Peyer's patch (tissue), 4 donors: ENCODE measurements around the gene COL20A1. TPM values are rescaled to one million over a fixed set of nuclear protein-coding genes. Genes with fewer than 3 reads are reported as not detected.

Experiments
- DNase-seq, 3 donors: peaks; one replicate each; pipeline ENCODE4 v3.0.0-alpha.2; 2017 to 2019
- H3K27ac ChIP-seq, 4 donors: fragments of 200-600 bp; sonication (generic); one replicate each; pipeline ENCODE4 v1.5.1; 2016 to 2019
- H3K27me3 ChIP-seq, 2 donors: fragments of 200-600 bp; sonication (generic); one replicate each; pipeline ENCODE4 v1.5.1; 2019
- H3K36me3 ChIP-seq, 3 donors: fragments of 200-600 bp; sonication (generic); one replicate each; pipeline ENCODE4 v1.5.1; 2016 to 2019
- H3K4me1 ChIP-seq, 4 donors: fragments of 200-600 bp; sonication (generic); one replicate each; pipeline ENCODE4 v1.5.1; 2016 to 2019
- H3K4me3 ChIP-seq, 4 donors: fragments of 200-600 bp; sonication (generic); 1 replicate in 3 of 4; 2 replicates in 1 of 4; pipeline ENCODE4 v1.5.1; 2016 to 2019; ENCODE audit warnings: mild to moderate bottlenecking in 1 of 4
- H3K9me3 ChIP-seq, 4 donors: fragments of 200-600 bp; sonication (generic); one replicate each; pipeline ENCODE4 v1.5.1; 2016 to 2019; ENCODE audit warnings: mild to moderate bottlenecking in 1 of 4
- CTCF ChIP-seq, 6 experiments: fragments of 450-650 bp in 4 of 6; fragments of 200-600 bp in 2 of 6; sonication (generic) in 1 of 6; IDR thresholded peaks; one replicate each; pipeline ENCODE4 v1.5.1; 2017 to 2019; ENCODE audit warnings: antibody characterized with exemption in 6 of 6, mild to moderate bottlenecking in 3 of 6, moderate library complexity in 1 of 6
- POLR2A ChIP-seq, 2 donors: fragments of 450-650 bp; IDR thresholded peaks; one replicate each; pipeline ENCODE4 v1.5.1; 2017; ENCODE audit warnings: antibody characterized with exemption in 2 of 2, mild to moderate bottlenecking in 2 of 2, moderate library complexity in 2 of 2
- total RNA-seq, 4 donors: library from RNA; depleted of rRNA; stranded (reverse); fragments of >200 nt; gene quantifications; one replicate each; pipeline ENCODE4 v1.1.0, GENCODE V29; 2016

COL20A1 gene
- total RNA-seq, result not detected

- Histone ChIP-seq H3K36me3 (peaks cover 0 to 10% (median 0%) of the 10 kb centered on the region in 3 donors), H3K4me3 (no peak within 1 kb of the TSS), H3K4me1 (peaks cover 0 to 4% (median 0%) of the 10 kb centered on the region in 4 donors), H3K27ac (no peak within 1 kb of the TSS), H3K27me3 (peaks cover 0 to 4% of the 10 kb centered on the region in 2 donors), H3K9me3 (no peaks in the 10 kb centered on the region)
- DNase-seq, result no peak
- TF ChIP-seq POLR2A (IDR thresholded peaks at IDR 0.05) (no peak), CTCF (IDR thresholded peaks at IDR 0.05) (no peak)
These were observed at the start of gene COL20A1 for GRCh38 chr20:63292904-63293303. COL20A1 (plus strand) TSS chr20:63293186; CDS start chr20:63295108, 1,922 bp downstream.

- Histone ChIP-seq H3K36me3 (no peaks in the 10 kb centered on the region), H3K27ac (no peak overlapping the region), H3K4me1 (no peaks in the 10 kb centered on the region), H3K27me3 (peaks cover 0 to 8% of the 10 kb centered on the region in 2 donors), H3K9me3 (no peaks in the 10 kb centered on the region), H3K4me3 (no peak overlapping the region)
- TF ChIP-seq POLR2A (IDR thresholded peaks at IDR 0.05) (no peak), CTCF (IDR thresholded peaks at IDR 0.05) (no peak)
- DNase-seq, result no peak
These were observed 49.3 kb upstream of the COL20A1 start for GRCh38 chr20:63243604-63244247.

- DNase-seq, result no peak
- no peak overlapping the region for H3K4me3 ChIP-seq
- H3K27ac ChIP-seq, result no peak overlapping the region
- H3K36me3 ChIP-seq, result no peaks in the 10 kb centered on the region
- H3K9me3 ChIP-seq, result no peaks in the 10 kb centered on the region
- TF ChIP-seq POLR2A (IDR thresholded peaks at IDR 0.05) (no peak), CTCF (IDR thresholded peaks at IDR 0.05) (no peak)
- H3K4me1 ChIP-seq, result no peaks in the 10 kb centered on the region
- peaks cover 0 to 8% of the 10 kb centered on the region in 2 donors for H3K27me3 ChIP-seq
These were observed 48.5 kb upstream of the COL20A1 start for GRCh38 chr20:63244468-63244867.

GRCh38 chr20:63246490-63247288 is 46.3 kb upstream of the COL20A1 start:
- H3K4me3 ChIP-seq, result no peak overlapping the region
- TF ChIP-seq CTCF (IDR thresholded peaks at IDR 0.05), result no peak
- no peak for TF ChIP-seq POLR2A (IDR thresholded peaks at IDR 0.05)

GRCh38 chr20:63247671-63248228 is 45.2 kb upstream of the COL20A1 start:
- H3K4me1 ChIP-seq, result no peaks in the 10 kb centered on the region
- H3K36me3 ChIP-seq, result no peaks in the 10 kb centered on the region
- peaks cover 0 to 8% of the 10 kb centered on the region in 2 donors for H3K27me3 ChIP-seq
- DNase-seq, result no peak
- TF ChIP-seq POLR2A (IDR thresholded peaks at IDR 0.05), result no peak
- no peak for TF ChIP-seq CTCF (IDR thresholded peaks at IDR 0.05)
- H3K9me3 ChIP-seq, result no peaks in the 10 kb centered on the region
- no peak overlapping the region for H3K4me3 ChIP-seq
- no peak overlapping the region for H3K27ac ChIP-seq

More at GRCh38 chr20:63246490-63247288, 46.3 kb upstream of the COL20A1 start:
- no peaks in the 10 kb centered on the region for H3K36me3 ChIP-seq
- no peak for DNase-seq
- peaks cover 0 to 8% of the 10 kb centered on the region in 2 donors for H3K27me3 ChIP-seq
- no peak overlapping the region for H3K27ac ChIP-seq
- H3K9me3 ChIP-seq, result no peaks in the 10 kb centered on the region
- no peaks in the 10 kb centered on the region for H3K4me1 ChIP-seq
